Astrocyte of the spinal cord (primary cell): ENCODE measurements around the gene MPPE1.
"Not testable (repeated sequence)": the region's sequence is repeated elsewhere in the genome, so short reads cannot be mapped to it uniquely, and the experiment has no call there.

Experiments
- DNase-seq: peaks from one replicate; pipeline ENCODE4 v3.0.0; 2011; ENCODE audit warnings: low read depth, low spot score
- H3K4me3 ChIP-seq: 2 replicates; pipeline ENCODE4 v1.5.1; 2011; ENCODE audit warnings: low read depth, mild to moderate bottlenecking, low read length, moderate library complexity
- in situ Hi-C: cut with HindIII; loops from 2 replicates; pipeline ENCODE4 v1.10.0; 2017; ENCODE audit warnings: low sequenced_read_pairs
- TF ChIP-seq, protein P1 (sequence below): IDR thresholded peaks from 2 replicates; pipeline ENCODE4 v1.5.1; 2012; ENCODE audit warnings: low read depth, mild to moderate bottlenecking, low read length, inconsistent platforms

The MPPE1 gene

DNA sequence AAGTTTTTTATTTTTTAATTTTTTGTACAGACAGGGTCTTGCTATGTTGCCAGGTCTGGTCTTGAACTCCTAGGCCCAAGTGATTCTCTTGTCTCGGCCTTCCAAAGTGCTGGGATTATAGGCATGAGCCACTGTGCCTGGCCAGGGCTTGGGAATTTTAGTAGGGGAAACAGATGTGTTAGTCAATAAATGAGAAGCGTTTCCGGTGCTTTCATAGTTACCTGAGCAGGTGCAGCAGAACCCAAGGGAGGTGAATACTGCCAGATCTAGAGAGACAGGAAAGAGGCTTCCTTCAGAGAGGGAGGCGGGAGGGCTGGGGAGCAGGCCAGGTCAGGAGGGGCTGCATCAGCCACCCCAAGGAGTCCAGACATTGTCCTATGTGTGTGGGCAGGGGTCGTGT is 42.7 kb upstream of the MPPE1 start:
- no peak for DNase-seq
- TF ChIP-seq, protein P1, sequence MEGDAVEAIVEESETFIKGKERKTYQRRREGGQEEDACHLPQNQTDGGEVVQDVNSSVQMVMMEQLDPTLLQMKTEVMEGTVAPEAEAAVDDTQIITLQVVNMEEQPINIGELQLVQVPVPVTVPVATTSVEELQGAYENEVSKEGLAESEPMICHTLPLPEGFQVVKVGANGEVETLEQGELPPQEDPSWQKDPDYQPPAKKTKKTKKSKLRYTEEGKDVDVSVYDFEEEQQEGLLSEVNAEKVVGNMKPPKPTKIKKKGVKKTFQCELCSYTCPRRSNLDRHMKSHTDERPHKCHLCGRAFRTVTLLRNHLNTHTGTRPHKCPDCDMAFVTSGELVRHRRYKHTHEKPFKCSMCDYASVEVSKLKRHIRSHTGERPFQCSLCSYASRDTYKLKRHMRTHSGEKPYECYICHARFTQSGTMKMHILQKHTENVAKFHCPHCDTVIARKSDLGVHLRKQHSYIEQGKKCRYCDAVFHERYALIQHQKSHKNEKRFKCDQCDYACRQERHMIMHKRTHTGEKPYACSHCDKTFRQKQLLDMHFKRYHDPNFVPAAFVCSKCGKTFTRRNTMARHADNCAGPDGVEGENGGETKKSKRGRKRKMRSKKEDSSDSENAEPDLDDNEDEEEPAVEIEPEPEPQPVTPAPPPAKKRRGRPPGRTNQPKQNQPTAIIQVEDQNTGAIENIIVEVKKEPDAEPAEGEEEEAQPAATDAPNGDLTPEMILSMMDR: no peak
- in situ Hi-C loops: no loop called here
- no peak overlapping the region for H3K4me3 ChIP-seq

DNA sequence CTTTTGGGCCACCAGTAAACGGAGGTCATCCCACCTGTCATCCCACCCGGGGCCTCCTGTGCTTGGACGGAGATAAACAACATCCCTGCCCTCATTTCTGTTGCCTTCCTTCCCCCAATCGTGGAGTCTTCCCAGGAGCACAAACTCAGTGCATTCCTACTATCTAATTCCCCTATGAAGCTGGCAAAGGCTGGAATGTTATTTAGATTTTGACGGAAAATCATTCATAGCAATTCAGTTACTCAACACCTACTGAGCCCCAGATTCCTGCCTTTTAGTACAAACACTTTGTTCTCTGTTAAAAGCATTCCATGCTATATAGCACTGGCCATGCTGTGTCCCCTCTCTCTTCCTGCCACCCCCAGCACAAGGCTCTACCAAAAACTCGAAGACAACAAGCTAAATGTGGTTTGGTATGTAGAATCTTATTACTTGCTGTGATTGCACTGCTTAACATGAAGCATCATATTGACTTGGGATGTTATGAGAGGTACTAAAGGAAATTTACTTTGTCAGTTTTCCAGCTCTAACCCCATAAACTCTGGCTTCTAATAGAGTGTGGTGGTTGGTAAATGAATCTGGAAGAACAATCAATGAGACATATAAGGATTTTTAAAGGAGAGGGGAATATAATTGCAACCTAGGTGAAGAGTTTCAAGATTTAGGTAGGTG is 40.9 kb upstream of the MPPE1 start:
- in situ Hi-C loops: no loop called here
- no peak overlapping the region for H3K4me3 ChIP-seq
- TF ChIP-seq, protein P1: no peak
- peak; percentile 24 for DNase-seq

DNA sequence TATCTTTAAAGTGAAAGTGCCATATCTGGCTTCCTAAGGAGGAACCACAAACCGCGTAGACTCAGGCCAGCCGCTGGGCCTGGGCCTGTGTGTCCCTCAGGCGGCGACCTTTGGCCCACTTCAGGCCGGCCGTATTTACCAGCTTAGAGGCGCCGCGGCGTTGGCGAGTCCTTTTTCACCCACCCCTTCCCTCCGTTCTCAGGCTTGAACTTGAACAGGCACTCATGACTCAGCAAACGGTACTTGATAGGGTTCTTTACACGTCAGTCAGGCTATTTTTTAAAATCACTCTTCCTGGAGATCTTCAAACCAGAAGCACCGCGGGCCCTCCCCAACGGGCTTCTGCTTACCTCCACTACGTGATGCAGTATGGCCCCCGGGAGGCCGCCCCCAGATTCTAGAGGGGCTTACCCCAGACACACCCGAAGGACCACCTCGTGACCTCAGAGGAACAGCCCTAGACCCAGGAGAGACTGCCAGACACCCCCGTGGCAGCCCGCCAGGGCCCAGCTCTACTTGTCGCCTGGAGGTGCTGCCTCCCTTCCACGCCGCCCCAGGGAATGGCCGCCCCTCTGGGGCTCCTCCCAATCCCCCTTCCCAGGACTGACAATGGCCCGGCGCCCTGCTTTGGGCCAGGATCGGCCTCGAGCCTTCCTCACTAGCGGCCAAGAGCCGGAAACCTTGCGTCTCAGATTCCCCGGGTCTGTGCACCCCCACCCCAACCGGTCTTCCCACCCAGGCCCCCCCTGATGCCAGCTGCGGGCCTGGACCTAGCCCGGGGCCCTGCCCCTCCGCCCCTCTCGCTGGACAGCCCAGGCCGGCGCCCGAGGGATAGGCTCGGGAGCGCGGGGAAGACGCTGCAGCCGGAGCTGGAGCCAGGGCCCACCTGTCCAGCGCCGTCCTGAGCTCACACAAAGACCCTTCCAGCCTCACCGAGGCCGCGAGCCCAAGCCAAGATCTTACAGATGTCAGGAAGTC is 39.4 kb upstream of the MPPE1 start:
- in situ Hi-C loops: no loop called here
- peak; percentile 96 for DNase-seq
- peak overlapping the region; percentile 20 for H3K4me3 ChIP-seq
- TF ChIP-seq, protein P1: no peak

DNA sequence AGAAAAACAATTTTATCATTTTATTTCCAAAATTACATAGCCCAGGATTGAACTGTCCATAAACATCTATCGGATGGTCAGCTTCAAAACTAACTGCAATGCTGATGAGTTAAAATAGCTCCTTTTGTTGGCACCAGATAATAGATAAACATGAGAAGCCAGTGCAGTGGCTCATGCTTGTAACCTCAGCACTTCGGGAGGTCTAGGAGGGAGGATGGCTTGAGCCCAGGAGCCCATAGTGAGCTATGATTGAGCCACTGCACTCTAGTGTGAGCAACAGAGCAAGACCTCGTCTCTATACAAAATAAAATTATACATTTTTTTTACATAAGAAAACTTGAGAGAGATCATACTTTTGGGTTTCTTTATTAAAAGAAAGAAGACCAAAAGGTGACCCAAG is 38.6 kb upstream of the MPPE1 start:
- in situ Hi-C loops: no loop called here
- TF ChIP-seq, protein P1: no peak
- H3K4me3 ChIP-seq: no peak overlapping the region
- peak; percentile 81 for DNase-seq

DNA sequence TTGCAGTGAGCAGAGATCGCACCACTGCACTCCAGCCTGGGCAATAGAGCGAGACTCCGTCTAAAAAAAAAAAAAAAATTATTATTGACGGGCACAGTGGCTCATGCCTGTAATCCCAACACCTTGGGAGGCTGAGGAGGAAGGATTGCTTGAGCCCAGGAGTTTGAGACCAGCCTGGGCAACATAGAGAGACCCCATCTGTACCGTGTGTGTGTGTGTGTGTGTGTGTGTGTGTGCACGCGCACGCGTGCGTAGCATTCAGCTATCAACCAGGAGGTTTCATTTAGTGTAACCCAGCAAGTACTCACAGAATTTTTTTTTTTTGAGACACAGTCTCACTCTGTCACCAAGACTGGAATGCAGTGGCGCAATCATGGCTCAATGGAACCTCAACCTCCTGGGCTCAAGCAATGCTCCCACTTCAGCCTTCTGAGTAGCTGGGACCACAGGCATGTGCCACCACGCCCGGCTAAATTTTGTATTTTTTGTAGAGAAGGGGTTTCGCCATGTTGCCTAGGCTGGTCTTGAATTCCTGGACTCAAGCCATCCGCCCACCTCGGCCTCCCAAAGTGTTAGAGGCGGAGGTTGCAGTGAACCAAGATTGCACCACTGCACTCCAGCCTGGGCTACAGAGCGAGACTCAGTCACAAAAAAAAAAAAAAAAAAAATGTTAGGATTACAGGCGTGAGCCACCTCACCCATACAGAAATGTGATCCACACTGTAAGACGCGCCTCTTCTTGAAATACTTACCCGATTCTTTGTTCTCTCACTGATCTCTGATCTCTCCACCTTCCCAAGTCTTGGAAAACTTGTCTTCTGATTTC is 37.9 kb upstream of the MPPE1 start:
- H3K4me3 ChIP-seq, in situ Hi-C loops: not testable (repeated sequence)
- peak; percentile 9 for DNase-seq

DNA sequence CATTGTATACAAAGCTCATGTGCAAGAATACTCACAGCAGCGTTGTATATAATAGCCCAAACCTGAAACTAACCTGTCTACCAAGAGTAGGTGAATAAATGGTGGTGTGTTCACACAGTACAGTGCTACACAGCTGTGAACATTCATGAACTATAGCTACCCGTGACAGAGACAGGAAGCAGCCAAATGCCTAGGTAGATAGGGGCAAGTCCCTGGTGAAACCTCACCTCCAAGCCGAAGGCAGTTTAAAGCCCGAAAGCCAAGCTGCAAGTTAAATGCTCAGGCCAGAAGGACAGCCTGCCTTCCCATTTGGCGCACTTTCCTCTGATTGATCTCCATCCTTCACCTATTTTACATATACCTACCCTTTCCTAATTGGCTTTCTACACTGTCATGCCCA is 36.7 kb upstream of the MPPE1 start:
- TF ChIP-seq, protein P1: no peak
- H3K4me3 ChIP-seq: no peak overlapping the region
- DNase-seq: no peak
- in situ Hi-C loops: no loop called here
